GM19351 (cell line): ENCODE results near the gene USP24.

Experiments used
- ATAC-seq: cut with Tn5 transposase; IDR thresholded peaks from one replicate; pipeline ENCODE4 v1.9.1; 2021; ENCODE audit warnings: mild to moderate bottlenecking, moderate library complexity; ENCODE audit not compliant: unreplicated experiment

USP24 gene

GRCh38 chr1:55070293-55071164, 144.6 kb downstream of the USP24 start:
- ATAC-seq = no peak

- no peak for ATAC-seq
These were observed 145.9 kb downstream of the USP24 start for GRCh38 chr1:55069280-55069679.

GRCh38 chr1:55068638-55069037, 146.5 kb downstream of the USP24 start:
- ATAC-seq = no peak

GRCh38 chr1:55067914-55068313, 147.2 kb downstream of the USP24 start:
- ATAC-seq = no peak

GRCh38 chr1:55067022-55067778, 148.0 kb downstream of the USP24 start:
- no peak for ATAC-seq

- no peak for ATAC-seq
These were observed 149.5 kb downstream of the USP24 start for GRCh38 chr1:55065648-55066047.

GRCh38 chr1:55064861-55065263, 150.3 kb downstream of the USP24 start:
- ATAC-seq = no peak

GRCh38 chr1:55064071-55064581, 151.0 kb downstream of the USP24 start:
- ATAC-seq = peak; percentile 83

- ATAC-seq = no peak
These were observed 151.6 kb downstream of the USP24 start for GRCh38 chr1:55063577-55063942.

GRCh38 chr1:55062801-55063576, 152.2 kb downstream of the USP24 start:
- ATAC-seq = no peak

- ATAC-seq = no peak
These were observed 153.3 kb downstream of the USP24 start for GRCh38 chr1:55061706-55062321.

- no peak for ATAC-seq
These were observed 154.0 kb downstream of the USP24 start for GRCh38 chr1:55061000-55061705.

- ATAC-seq = peak; percentile 48
These were observed 154.8 kb downstream of the USP24 start for GRCh38 chr1:55060133-55060999.

- ATAC-seq = no peak
These were observed 155.6 kb downstream of the USP24 start for GRCh38 chr1:55059302-55060132.

- ATAC-seq = no peak
These were observed 157.2 kb downstream of the USP24 start for GRCh38 chr1:55057956-55058298.

GRCh38 chr1:55057270-55057955, 157.8 kb downstream of the USP24 start:
- ATAC-seq = no peak

GRCh38 chr1:55056632-55056992, 158.6 kb downstream of the USP24 start:
- no peak for ATAC-seq
